HAP-1 (cell line): ENCODE data around the gene IFNL3.
"Not testable (repeated sequence)": the region's sequence is repeated elsewhere in the genome, so short reads cannot be mapped to it uniquely, and the experiment has no call there.

Experiments used
- DNase-seq, 2 experiments: peaks; one replicate each; pipeline ENCODE4 v3.0.0-alpha.2; 2016 to 2020; ENCODE audit warnings: low spot score in 2 of 2
- H3K27me3 ChIP-seq: fragments of 250-450 bp; sonication (Bioruptor Pico); 2 replicates; pipeline ENCODE4 v1.5.1; 2020; ENCODE audit warnings: low read depth, mild to moderate bottlenecking, moderate library complexity
- H3K36me3 ChIP-seq: fragments of 250-450 bp; sonication (Bioruptor Pico); replicated peaks from 2 replicates; pipeline ENCODE4 v1.5.1; 2020; ENCODE audit warnings: mild to moderate bottlenecking
- H3K4me1 ChIP-seq: fragments of 250-450 bp; sonication (Bioruptor Pico); 2 replicates; pipeline ENCODE4 v1.5.1; 2020; ENCODE audit warnings: mild to moderate bottlenecking
- H3K4me3 ChIP-seq: fragments of 250-450 bp; sonication (Bioruptor Pico); 2 replicates; pipeline ENCODE4 v1.5.1; 2020; ENCODE audit warnings: mild to moderate bottlenecking, moderate library complexity
- H3K9me3 ChIP-seq: fragments of 250-450 bp; sonication (Bioruptor Pico); 2 replicates; pipeline ENCODE4 v1.5.1; 2020; ENCODE audit warnings: mild to moderate bottlenecking, moderate library complexity
- in situ Hi-C: fragments of 300-500 bp; cut with MboI; formaldehyde crosslinking; loops from 3 replicates; pipeline ENCODE4 v1.14.3; 2020; ENCODE audit warnings: low sequenced_read_pairs, inconsistent platforms, mixed read lengths

The IFNL3 gene

GRCh38 chr19:39218230-39219007, 26.4 kb downstream of the IFNL3 start:
- in situ Hi-C loops, result no loop called here
- Histone ChIP-seq H3K27me3 (no peaks in the 10 kb centered on the region), H3K4me3 (no peak overlapping the region), H3K36me3 (no peaks in the 10 kb centered on the region), H3K9me3 (no peaks in the 10 kb centered on the region), H3K4me1 (no peaks in the 10 kb centered on the region)
- DNase-seq, result no peak

GRCh38 chr19:39217094-39217493, 27.7 kb downstream of the IFNL3 start:
- H3K36me3 ChIP-seq, result no peaks in the 10 kb centered on the region
- no peak for DNase-seq
- no peaks in the 10 kb centered on the region for H3K27me3 ChIP-seq
- H3K9me3 ChIP-seq, result no peaks in the 10 kb centered on the region
- in situ Hi-C loops, result no loop called here
- H3K4me1 ChIP-seq, result no peaks in the 10 kb centered on the region
- no peak overlapping the region for H3K4me3 ChIP-seq

GRCh38 chr19:39215323-39215722, 29.5 kb downstream of the IFNL3 start:
- H3K27me3 ChIP-seq, H3K9me3 ChIP-seq, DNase-seq, H3K36me3 ChIP-seq, H3K4me1 ChIP-seq, in situ Hi-C loops, H3K4me3 ChIP-seq: not testable (repeated sequence)

- in situ Hi-C loops, result no loop called here
- peak; percentile 12 to 61 for DNase-seq
- H3K9me3 ChIP-seq, result no peaks in the 10 kb centered on the region
- H3K27me3 ChIP-seq, result 0 out of 2 replicates have a peak, but pooled peaks cover 3% of the 10 kb centered on the region
- no peak overlapping the region for H3K4me3 ChIP-seq
- H3K4me1 ChIP-seq, result no peaks in the 10 kb centered on the region
- H3K36me3 ChIP-seq, result no peaks in the 10 kb centered on the region
Observed at GRCh38 chr19:39212375-39212742, 32.4 kb downstream of the IFNL3 start.

GRCh38 chr19:39211731-39212374, 33.0 kb downstream of the IFNL3 start:
- in situ Hi-C loops, result no loop called here
- no peak for DNase-seq
- no peaks in the 10 kb centered on the region for H3K4me1 ChIP-seq
- H3K9me3 ChIP-seq, result no peaks in the 10 kb centered on the region
- H3K27me3 ChIP-seq, result 0 out of 2 replicates have a peak, but pooled peaks cover 3% of the 10 kb centered on the region
- no peaks in the 10 kb centered on the region for H3K36me3 ChIP-seq
- H3K4me3 ChIP-seq, result no peak overlapping the region

- H3K4me3 ChIP-seq, result no peak overlapping the region
- H3K4me1 ChIP-seq, result no peaks in the 10 kb centered on the region
- no peaks in the 10 kb centered on the region for H3K9me3 ChIP-seq
- H3K36me3 ChIP-seq, result no peaks in the 10 kb centered on the region
- no peak for DNase-seq
- H3K27me3 ChIP-seq, result 0 out of 2 replicates have a peak, but pooled peaks cover 3% of the 10 kb centered on the region
- in situ Hi-C loops, result no loop called here
Observed at GRCh38 chr19:39209196-39209595, 35.6 kb downstream of the IFNL3 start.

- no peak overlapping the region for H3K4me3 ChIP-seq
- H3K27me3 ChIP-seq, result 0 out of 2 replicates have a peak, but pooled peaks cover 3% of the 10 kb centered on the region
- no peak for DNase-seq
- in situ Hi-C loops, result no loop called here
- H3K4me1 ChIP-seq, result no peaks in the 10 kb centered on the region
- no peaks in the 10 kb centered on the region for H3K36me3 ChIP-seq
- no peaks in the 10 kb centered on the region for H3K9me3 ChIP-seq
Observed at GRCh38 chr19:39208175-39208795, 36.5 kb downstream of the IFNL3 start.

GRCh38 chr19:39207293-39207836, 37.4 kb downstream of the IFNL3 start:
- in situ Hi-C loops, result no loop called here
- H3K4me3 ChIP-seq, result no peak overlapping the region

GRCh38 chr19:39206122-39206521, 38.7 kb downstream of the IFNL3 start:
- Histone ChIP-seq H3K36me3 (no peaks in the 10 kb centered on the region), H3K4me3 (no peak overlapping the region), H3K27me3 (0 out of 2 replicates have a peak, but pooled peaks cover 3% of the 10 kb centered on the region), H3K9me3 (no peaks in the 10 kb centered on the region), H3K4me1 (no peaks in the 10 kb centered on the region)
- in situ Hi-C loops, result no loop called here
- DNase-seq, result no peak

More at GRCh38 chr19:39207293-39207836, 37.4 kb downstream of the IFNL3 start:
- Histone ChIP-seq H3K9me3 (no peaks in the 10 kb centered on the region), H3K36me3 (no peaks in the 10 kb centered on the region), H3K27me3 (0 out of 2 replicates have a peak, but pooled peaks cover 3% of the 10 kb centered on the region), H3K4me1 (no peaks in the 10 kb centered on the region)
- no peak for DNase-seq

GRCh38 chr19:39205449-39205764, 39.4 kb downstream of the IFNL3 start:
- Histone ChIP-seq H3K36me3 (no peaks in the 10 kb centered on the region), H3K27me3 (peaks cover 6% of the 10 kb centered on the region; the same call in 1 of the 2 replicates), H3K4me1 (no peaks in the 10 kb centered on the region), H3K4me3 (no peak overlapping the region), H3K9me3 (no peaks in the 10 kb centered on the region)
- no peak for DNase-seq
- in situ Hi-C loops, result no loop called here

GRCh38 chr19:39203372-39204341, 41.1 kb downstream of the IFNL3 start, which contains the start of gene SYCN:
Gene SYCN (minus strand): TSS chr19:39204263. CDS start chr19:39204254, 9 bp downstream.
- no peaks in the 10 kb centered on the region for H3K36me3 ChIP-seq
- H3K4me3 ChIP-seq, result no peak within 1 kb of the TSS
- peaks cover 6% of the 10 kb centered on the region for H3K27me3 ChIP-seq
- H3K4me1 ChIP-seq, result no peaks in the 10 kb centered on the region
- DNase-seq, result no peak
- in situ Hi-C loops, result no loop called here
- no peaks in the 10 kb centered on the region for H3K9me3 ChIP-seq

GRCh38 chr19:39202998-39203355, 41.8 kb downstream of the IFNL3 start:
- peaks cover 11% of the 10 kb centered on the region for H3K27me3 ChIP-seq
- H3K4me1 ChIP-seq, result no peaks in the 10 kb centered on the region
- H3K4me3 ChIP-seq, result no peak overlapping the region
- DNase-seq, result no peak
- H3K36me3 ChIP-seq, result no peaks in the 10 kb centered on the region
- in situ Hi-C loops, result no loop called here
- no peaks in the 10 kb centered on the region for H3K9me3 ChIP-seq

GRCh38 chr19:39200803-39201115, 44.0 kb downstream of the IFNL3 start:
- DNase-seq, result no peak
- no peak overlapping the region for H3K4me3 ChIP-seq
- no peaks in the 10 kb centered on the region for H3K9me3 ChIP-seq
- no peaks in the 10 kb centered on the region for H3K4me1 ChIP-seq
- peaks cover 32% of the 10 kb centered on the region for H3K27me3 ChIP-seq
- H3K36me3 ChIP-seq, result no peaks in the 10 kb centered on the region
- in situ Hi-C loops, result no loop called here
